GM19025 (cell line): ENCODE results near the gene CBR3.

Experiments
- ATAC-seq: cut with Tn5 transposase; IDR thresholded peaks from one replicate; pipeline ENCODE4 v1.9.1; 2021; ENCODE audit warnings: mild to moderate bottlenecking, low read depth, moderate library complexity; ENCODE audit not compliant: unreplicated experiment

Gene CBR3

GRCh38 chr21:36179145-36179544, 44.3 kb downstream of the CBR3 start:
- no peak for ATAC-seq

DNA sequence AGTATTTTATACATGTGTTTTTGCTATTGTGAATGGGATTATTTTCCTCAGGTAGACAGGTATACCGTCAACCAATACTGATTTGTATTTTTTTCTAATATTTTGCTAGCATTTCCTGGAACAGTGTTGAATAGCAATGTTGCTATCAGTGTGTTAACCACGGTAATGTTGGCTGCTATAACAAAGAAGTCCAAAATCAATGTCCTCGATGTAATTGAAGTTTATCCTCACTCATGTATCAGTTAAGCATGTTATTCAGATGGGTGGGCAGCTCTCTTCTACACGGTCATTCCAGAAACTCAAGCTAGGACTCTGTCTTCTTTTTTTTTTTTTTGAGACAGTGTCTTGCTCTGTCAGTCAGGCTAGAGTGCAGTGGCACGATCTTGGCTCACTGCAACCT, 46.1 kb downstream of the CBR3 start:
- ATAC-seq: no peak

DNA sequence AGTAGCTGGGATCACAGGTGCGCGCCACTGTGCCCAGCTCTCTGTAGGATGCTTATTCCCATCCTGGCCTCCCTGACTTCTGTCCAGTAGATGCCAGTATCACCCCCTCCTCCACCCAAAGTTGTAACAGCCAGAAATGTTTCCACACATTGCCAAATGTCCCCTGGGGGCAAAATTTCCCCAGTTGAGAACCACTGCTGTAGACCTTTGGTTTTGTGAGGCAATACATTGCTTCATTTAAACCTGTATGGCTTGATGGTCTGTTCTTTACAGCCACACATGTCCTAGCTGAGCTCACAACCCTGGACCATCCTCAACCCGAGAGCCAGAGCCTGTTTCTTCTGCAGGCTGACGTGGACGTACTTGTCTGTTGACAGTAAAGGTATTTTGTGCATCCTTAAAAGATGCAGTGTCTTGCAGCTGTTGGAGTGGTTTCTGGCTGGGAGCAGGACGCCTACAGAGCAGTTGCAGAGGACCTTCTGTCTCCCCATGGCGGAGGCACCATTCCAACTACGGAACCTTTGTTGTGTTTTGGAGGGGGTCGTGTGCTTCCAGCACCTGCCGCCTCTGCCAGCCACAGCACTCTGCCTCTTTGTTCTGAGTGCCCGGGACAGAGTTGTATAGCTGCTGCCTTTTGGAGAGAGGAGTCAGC, 48.4 kb downstream of the CBR3 start:
- no peak for ATAC-seq

- no peak for ATAC-seq
Measured at GRCh38 chr21:36184545-36184944, 49.7 kb downstream of the CBR3 start.

- ATAC-seq: no peak
Measured at GRCh38 chr21:36185523-36185922, 50.6 kb downstream of the CBR3 start.

GRCh38 chr21:36186081-36186480, 51.2 kb downstream of the CBR3 start:
- ATAC-seq: no peak

DNA sequence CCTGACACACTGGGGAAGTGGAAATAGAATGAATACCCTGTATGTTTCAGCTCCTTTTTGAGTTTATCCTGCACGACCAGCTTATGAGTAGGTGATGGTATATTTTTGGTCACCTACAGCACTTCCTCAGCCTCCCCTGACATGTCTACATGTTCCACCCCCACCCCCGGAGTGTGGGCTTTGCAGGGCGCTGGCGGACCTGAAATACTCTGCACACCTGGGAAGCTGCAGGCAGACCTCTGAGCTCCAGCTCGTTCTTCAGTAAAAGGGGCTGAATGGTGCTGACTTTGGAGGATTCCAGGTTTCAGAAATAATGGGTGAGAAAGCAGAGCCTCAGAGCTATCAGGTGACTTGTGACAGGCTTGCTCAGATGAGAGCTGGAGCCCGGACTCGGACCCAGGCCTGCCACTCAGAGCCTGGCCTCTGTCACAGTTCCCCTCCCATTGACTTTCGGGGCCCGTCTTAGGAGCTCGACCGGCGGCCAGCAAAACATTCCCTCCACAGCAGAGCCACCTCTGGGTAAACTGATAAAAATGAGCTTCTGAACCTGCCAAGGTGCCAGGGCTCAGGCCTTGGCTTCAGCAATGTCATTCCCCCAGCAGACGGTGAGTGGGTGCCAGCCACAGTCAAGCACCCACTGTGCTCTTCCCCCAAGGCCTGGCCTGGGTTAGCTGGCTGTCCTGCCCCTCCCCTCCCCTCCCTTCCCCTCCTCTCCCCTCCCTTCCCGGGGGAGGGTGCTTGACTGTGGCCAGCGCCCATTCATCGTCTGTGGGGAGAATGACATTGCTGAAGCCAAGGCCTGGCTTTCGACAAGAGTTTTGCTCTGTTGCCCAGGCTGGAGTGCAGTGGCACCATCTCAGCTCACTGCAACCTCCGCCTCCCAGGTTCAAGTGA, 51.9 kb downstream of the CBR3 start:
- no peak for ATAC-seq

- no peak for ATAC-seq
Measured at GRCh38 chr21:36188081-36188681, 53.3 kb downstream of the CBR3 start.

DNA sequence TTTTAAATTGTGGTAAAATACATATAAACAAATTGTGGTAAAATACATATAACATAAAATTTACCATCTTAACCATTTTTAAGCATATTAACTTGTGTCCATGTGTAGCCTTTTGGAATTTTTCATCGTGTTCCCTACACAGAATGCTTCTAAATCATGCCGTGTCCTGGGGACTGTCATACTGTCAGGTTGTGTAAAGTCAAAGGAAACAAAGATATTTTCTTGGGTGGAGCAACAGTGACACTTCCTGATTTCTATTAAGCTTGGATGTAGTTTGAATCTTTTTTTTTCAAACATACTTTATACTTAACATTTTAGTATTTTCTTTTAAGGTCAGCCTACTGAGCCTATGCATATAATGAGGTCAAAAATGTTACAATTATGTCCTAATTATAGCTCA, 54.1 kb downstream of the CBR3 start:
- ATAC-seq: no peak

DNA sequence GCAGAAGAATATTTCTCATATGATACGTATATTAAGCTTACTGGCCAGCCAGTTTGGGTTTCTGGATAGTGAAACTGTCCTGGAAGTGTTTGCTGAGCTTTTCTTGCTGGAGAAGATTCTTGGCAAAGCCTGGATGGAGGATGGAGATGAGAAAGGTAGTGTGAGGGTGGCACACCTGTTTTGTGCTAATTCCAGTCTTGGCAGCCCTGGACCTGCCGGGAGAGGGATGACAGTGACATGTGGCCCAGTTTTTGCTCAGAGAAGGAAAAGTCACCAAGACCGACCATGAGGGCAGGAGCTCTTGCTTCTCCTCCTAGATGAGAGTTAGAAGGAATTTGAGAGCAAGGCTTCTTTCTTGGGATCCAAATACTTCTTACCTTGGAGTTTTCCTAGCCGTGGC, 55.9 kb downstream of the CBR3 start:
- no peak for ATAC-seq

- ATAC-seq: no peak
Measured at GRCh38 chr21:36193200-36193599, 58.3 kb downstream of the CBR3 start.

DNA sequence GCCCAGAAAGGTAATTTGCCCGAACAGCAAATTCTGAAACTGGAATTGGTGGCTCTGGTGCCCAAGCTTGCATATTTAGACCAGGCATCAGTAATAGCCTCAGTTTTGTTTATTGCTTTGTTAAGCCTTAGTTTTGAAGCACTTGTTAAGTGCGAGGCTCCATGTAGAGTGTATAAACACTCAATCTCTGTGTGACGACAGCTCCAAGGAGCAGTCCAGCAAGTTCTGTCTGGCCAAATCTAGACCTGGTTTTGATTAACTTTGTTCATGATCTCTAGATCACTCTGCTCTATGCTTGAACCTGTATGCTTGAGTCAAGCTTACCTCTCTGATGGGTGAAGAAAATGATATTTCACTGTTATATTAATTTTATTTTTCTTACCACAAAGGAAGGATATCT, 59.1 kb downstream of the CBR3 start:
- ATAC-seq: no peak

- no peak for ATAC-seq
Measured at GRCh38 chr21:36195613-36196012, 60.7 kb downstream of the CBR3 start.
